WI38 (cell line): ENCODE results near the gene AGBL4.

Experiments used
- H3K4me3 ChIP-seq: 2 replicates; pipeline ENCODE4 v1.5.1; 2011; ENCODE audit warnings: low read depth, mild to moderate bottlenecking, control low read depth, low read length
- CTCF ChIP-seq: IDR thresholded peaks from 2 replicates; pipeline ENCODE4 v1.5.1; 2012; ENCODE audit warnings: low read depth, mild to moderate bottlenecking, control low read depth, low read length

Gene AGBL4

DNA sequence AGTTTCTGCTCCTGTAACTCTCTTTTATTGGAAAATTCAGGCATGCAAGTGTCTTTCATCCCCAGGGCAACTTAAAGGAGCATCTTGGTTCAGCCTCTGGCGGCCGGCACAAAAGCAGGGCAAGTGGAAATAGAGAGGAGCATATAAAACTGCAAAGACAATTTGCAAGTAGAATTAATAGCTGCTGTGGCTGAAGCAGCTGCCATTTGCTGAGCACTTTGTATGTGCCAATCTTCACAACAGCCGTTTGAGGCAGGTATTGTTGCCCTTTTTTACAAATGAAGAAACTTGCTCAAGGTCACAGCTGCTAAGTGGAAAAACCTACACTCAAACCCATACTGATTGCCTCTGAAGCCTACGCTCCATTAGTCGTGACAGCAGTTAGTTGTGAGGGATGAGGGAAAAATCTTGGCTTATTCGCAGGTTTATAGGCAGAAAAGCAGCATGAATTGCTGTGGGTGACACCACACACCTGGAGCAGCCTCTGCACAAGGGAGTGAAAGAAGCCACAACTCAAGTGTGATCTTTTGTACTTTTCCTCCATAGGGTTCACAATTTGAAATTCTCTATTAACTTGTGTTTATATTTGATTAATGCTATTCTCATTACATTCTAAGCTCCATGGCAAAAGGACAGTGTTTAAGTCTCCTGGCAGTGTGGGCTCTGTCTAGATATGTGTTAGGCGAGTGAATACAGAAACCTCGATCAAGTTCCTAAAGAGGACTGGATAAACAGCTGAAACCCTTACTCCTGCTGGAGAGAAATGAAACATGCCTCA lies 1148.0 kb downstream of the AGBL4 start:
- TF ChIP-seq CTCF, result no peak

DNA sequence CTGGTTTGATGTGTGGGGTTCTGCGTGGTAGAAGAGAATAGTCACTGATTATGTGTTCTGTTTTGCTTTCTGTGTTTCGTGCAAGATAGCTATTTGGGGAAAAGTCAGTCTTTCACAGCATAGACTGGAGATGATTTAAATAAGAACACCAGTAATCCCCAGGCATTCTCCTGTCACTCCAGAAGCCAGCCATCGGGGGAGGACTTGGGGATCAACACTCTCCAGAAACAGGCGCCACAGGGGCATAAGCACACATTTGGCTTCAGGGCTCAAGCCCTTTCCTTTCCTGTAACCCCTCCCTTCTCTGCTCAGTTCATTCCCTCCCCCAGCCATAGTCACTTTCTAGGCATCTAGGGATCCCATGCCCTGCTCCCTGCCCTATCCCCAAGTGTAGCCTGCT lies 1149.8 kb downstream of the AGBL4 start:
- no peak overlapping the region for H3K4me3 ChIP-seq
- TF ChIP-seq CTCF, result no peak

More for the DNA sequence above, 1148.0 kb downstream of the AGBL4 start:
- H3K4me3 ChIP-seq, result no peak overlapping the region

DNA sequence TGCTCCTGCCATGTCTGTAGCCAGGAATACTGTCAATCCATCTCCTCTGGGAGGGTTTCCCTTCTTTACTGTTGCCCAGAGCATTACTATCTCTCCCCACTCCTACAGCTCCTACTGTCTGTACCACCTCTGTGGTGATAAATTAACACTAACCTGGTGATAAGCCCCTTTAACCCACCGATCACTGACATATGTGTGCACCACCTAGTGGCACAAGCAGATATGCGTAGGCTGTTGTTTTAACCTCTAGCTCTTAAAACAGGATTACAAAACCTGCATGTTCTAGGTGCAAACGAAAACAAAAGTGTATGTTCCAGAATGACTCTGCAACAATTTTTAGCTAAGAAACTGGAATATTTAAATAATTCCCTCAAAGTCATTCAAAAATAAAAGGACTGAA lies 1153.2 kb downstream of the AGBL4 start:
- H3K4me3 ChIP-seq, result no peak overlapping the region
- no peak for TF ChIP-seq CTCF

- H3K4me3 ChIP-seq, result no peak overlapping the region
- TF ChIP-seq CTCF, result no peak
Observed at GRCh38 chr1:48869116-48869893, 1154.4 kb downstream of the AGBL4 start.

DNA sequence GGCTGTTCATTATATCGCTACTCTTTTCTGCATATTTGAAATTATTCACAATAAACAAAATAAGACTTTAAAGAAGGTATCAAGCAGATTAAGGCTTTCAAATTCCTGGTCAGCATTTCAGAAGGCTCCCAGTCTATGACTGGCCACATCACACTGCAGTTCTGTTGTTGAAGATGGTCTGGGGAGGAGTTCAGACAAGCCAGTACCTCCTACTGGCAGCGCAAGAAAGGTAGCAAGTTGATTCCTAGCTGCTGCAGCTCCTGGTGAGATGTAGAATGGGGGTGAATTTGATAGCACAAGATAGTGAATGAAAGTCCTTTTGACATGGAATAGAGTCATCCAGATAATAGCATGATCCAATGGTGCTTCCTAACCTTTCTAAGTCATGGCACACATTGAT lies 1158.8 kb downstream of the AGBL4 start:
- TF ChIP-seq CTCF, result no peak
- H3K4me3 ChIP-seq, result no peak overlapping the region

DNA sequence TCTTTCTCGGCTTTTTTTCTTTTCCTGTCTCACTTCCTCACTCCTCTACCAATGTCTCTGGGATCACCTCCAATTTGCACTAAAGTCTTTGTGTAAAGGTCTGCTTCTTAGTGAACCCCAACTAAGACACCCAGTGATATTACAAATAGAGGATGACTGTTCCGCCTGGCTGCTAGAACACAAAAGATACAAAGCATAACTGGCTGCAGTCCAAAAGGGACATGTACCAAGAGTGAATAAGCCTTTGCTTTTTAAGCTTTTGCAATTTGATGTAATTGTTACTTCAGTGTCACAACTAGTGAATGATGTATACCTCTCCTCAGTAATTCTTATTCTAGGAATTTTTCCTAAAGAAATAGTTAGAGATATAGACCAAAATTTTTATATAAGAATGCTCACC lies 1164.3 kb downstream of the AGBL4 start:
- no peak overlapping the region for H3K4me3 ChIP-seq
- TF ChIP-seq CTCF, result no peak
